ENCODE results near the gene SPRY4.
"Not testable (repeated sequence)": the region's sequence is repeated elsewhere in the genome, so short reads cannot be mapped to it uniquely, and the experiment has no call there.

DNA sequence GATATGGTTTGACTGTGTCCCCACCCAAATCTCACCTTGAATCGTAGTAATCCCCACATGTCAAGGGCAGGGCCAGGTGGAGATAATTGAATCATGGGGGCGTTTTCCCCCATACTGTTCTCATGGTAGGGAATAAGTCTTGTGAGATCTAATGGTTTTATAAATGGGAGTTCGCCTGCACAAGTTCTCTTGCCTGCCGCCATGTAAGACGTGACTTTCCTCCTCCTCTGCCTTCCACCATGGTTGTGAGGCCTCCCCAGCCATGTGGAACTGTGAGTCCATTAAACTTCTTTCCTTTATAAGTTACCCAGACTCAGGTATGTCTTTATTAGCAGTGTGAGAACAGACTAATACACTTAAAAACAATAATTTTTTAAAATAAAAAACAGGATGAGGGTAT lies 52.2 kb downstream of the SPRY4 start:
- TF ChIP-seq, protein P1, sequence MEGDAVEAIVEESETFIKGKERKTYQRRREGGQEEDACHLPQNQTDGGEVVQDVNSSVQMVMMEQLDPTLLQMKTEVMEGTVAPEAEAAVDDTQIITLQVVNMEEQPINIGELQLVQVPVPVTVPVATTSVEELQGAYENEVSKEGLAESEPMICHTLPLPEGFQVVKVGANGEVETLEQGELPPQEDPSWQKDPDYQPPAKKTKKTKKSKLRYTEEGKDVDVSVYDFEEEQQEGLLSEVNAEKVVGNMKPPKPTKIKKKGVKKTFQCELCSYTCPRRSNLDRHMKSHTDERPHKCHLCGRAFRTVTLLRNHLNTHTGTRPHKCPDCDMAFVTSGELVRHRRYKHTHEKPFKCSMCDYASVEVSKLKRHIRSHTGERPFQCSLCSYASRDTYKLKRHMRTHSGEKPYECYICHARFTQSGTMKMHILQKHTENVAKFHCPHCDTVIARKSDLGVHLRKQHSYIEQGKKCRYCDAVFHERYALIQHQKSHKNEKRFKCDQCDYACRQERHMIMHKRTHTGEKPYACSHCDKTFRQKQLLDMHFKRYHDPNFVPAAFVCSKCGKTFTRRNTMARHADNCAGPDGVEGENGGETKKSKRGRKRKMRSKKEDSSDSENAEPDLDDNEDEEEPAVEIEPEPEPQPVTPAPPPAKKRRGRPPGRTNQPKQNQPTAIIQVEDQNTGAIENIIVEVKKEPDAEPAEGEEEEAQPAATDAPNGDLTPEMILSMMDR (IDR thresholded peaks at IDR 0.05), result not testable (repeated sequence)
- not testable (repeated sequence) for TF ChIP-seq POLR2A, POLR2AphosphoS5, EP300 (IDR thresholded peaks at IDR 0.05)

All from stomach (tissue), 4 donors.